Psoas muscle (tissue), 8 donors: ENCODE measurements around the gene MTRF1L. TPM values are rescaled to one million over a fixed set of nuclear protein-coding genes. Genes with fewer than 3 reads are reported as not detected.

Experiments
- ATAC-seq, 4 donors: fragments of 200-7000 bp; cut with Tn5 transposase; one replicate each; pipeline ENCODE4 v1.9.1; 2020; ENCODE audit warnings: moderate library complexity in 3 of 4, mild to moderate bottlenecking in 2 of 4
- DNase-seq, 2 donors: peaks; one replicate each; pipeline ENCODE4 v3.0.0-alpha.2; 2020
- H3K27ac ChIP-seq: fragments of 200-600 bp; one replicate; pipeline ENCODE4 v1.8.0; 2022
- H3K27me3 ChIP-seq, 3 donors: fragments of 200-600 bp in 1 of 3; one replicate each; pipeline versions ENCODE4 v1.6.1 to v1.8.0; 2013 to 2022; ENCODE audit warnings: low read length in 2 of 3, mild to moderate bottlenecking in 2 of 3, moderate library complexity in 1 of 3; ENCODE audit not compliant: insufficient read depth in 3 of 3
- H3K36me3 ChIP-seq, 2 donors: fragments of 200-600 bp in 1 of 2; one replicate each; pipeline versions ENCODE4 v1.6.1 to v1.8.0; 2013 to 2022; ENCODE audit warnings: low read depth in 1 of 2, mild to moderate bottlenecking in 1 of 2, moderate library complexity in 1 of 2; ENCODE audit not compliant: insufficient read depth in 1 of 2
- H3K4me1 ChIP-seq: fragments of 200-600 bp; one replicate; pipeline ENCODE4 v1.8.0; 2022
- H3K4me3 ChIP-seq: fragments of 200-600 bp; one replicate; pipeline ENCODE4 v1.8.0; 2022; ENCODE audit warnings: mild to moderate bottlenecking
- H3K9me3 ChIP-seq: fragments of 200-600 bp; one replicate; pipeline ENCODE4 v1.8.0; 2022
- WGBS, 3 donors: extraction: QIAGEN DNeasy Blood & Tissue Kit; methylation state at CpG; one replicate each; pipeline versions ENCODE4 v1.1.6 to v1.1.7; 2013; 5-methylcytosine and 5-hydroxymethylcytosine counted together
- intact Hi-C, 2 donors: fragments of 100-400 bp; cut with DNase I; formaldehyde crosslinking; loops; one replicate each; pipeline versions ENCODE4 v1.11.0 to v1.14.2; 2022
- polyA plus RNA-seq, 3 donors: library from polyadenylated mRNA; stranded (reverse); fragments of 200-250 nt; gene quantifications; one replicate each; pipeline ENCODE4 v1.2.3, GENCODE V29; 2013
- total RNA-seq, 4 donors: library from RNA; stranded (reverse); fragmentation: NEBNext Ultra II Directional in 2 of 4; extraction: Animal tissue kit (Norgen Biotek cat#: 25700) in 2 of 4; gene quantifications; one replicate each; pipeline versions ENCODE4 v1.2.1 to v1.2.4, GENCODE V29; 2021 to 2023
- TF ChIP-seq, protein P1 (sequence below): fragments of 200-600 bp; IDR thresholded peaks from one replicate; pipeline ENCODE4 v1.8.0; 2022; ENCODE audit warnings: antibody characterized with exemption
- donor health status: healthy with polysubstance abuse.
- donor health status: DM: no; HTN: no; CAD: no; lungs with moderate emphysema.
- donor health status: Bipolar disorder and iron deficiency.
- donor health status: healthy.
- donor health status: DM: yes; HTN: yes; CAD: no.
- donor health status: DM: no; HTN: no; CAD: no.
- donor health status: DM: no; HTN: no; CAD: no.
- donor health status: DM: yes; HTN: yes; CAD: no.

The MTRF1L gene
- total and polyA plus RNA-seq, 7 donors: 20.3 to 55.9 (median 28.9) TPM

DNA sequence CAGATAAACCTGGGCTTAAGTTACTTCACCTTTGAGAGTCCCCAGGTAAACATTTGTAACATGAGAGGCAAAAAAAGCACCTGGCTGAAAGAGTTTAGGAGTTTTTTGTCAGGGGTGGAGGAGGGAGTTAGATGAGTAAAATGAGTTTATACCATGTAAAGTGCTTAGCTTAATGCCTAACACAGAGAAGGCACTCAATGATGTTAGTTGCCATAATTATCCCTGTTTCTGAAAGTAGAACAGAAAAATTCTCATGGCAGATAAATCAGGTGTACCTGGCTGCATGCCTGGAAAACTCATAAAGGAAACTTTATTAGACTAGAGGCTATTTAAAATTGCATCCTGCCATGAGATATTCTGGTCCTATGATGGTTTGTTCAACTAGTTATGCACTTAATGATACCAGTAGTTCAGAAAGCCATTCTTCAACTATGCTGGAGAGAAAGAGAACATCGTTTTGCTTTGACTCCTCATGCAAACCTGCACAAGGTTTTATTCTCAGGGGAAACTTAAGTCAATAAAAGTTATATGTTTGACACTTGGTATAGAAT is 60.1 kb downstream of the MTRF1L start:
- ATAC-seq (no peak), DNase-seq (no peak)
- Histone ChIP-seq H3K9me3 (no peaks in the 10 kb centered on the region), H3K36me3 (no peaks in the 10 kb centered on the region), H3K27ac (no peak overlapping the region), H3K27me3 (peaks cover 0 to 5% (median 0%) of the 10 kb centered on the region in 3 donors), H3K4me3 (no peak overlapping the region), H3K4me1 (peaks cover 5% of the 10 kb centered on the region)
- intact Hi-C loops: loop anchor here in 1 of 2 donors (10.0 kb wide), 1 partner anchor 388 kb away; no protein-coding TSS in a partner anchor
- TF ChIP-seq, protein P1, sequence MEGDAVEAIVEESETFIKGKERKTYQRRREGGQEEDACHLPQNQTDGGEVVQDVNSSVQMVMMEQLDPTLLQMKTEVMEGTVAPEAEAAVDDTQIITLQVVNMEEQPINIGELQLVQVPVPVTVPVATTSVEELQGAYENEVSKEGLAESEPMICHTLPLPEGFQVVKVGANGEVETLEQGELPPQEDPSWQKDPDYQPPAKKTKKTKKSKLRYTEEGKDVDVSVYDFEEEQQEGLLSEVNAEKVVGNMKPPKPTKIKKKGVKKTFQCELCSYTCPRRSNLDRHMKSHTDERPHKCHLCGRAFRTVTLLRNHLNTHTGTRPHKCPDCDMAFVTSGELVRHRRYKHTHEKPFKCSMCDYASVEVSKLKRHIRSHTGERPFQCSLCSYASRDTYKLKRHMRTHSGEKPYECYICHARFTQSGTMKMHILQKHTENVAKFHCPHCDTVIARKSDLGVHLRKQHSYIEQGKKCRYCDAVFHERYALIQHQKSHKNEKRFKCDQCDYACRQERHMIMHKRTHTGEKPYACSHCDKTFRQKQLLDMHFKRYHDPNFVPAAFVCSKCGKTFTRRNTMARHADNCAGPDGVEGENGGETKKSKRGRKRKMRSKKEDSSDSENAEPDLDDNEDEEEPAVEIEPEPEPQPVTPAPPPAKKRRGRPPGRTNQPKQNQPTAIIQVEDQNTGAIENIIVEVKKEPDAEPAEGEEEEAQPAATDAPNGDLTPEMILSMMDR: no peak
- 43 to 52% (median 47%) methylated on average over 1 of the region's 1 CpG for WGBS, 3 donors

DNA sequence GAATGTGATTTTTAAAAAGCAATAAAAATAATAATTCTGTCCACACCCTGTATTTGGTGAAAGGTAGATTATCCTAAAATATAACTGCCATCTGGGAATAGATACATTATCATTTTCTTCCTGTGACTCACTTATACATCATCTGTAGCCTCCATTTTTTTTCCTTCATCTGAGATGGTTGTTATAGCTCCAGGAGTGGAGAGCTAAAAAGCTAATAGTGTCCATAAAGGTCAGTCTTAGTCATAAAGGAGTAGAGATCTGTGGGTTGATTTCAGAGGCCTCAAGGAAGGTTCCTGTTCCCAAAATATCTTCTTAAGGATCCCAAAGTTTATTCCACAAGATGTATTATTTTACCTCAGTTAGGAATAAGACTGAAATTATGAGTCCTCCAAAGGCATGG is 60.8 kb downstream of the MTRF1L start:
- no peaks in the 10 kb centered on the region for H3K36me3 ChIP-seq
- TF ChIP-seq, protein P1: no peak
- H3K27me3 ChIP-seq: peaks cover 0 to 5% (median 0%) of the 10 kb centered on the region in 3 donors
- intact Hi-C loops: loop anchor here in 1 of 2 donors (10.0 kb wide), 1 partner anchor 387 kb away; no protein-coding TSS in a partner anchor
- H3K4me3 ChIP-seq: no peak overlapping the region
- peaks cover 3% of the 10 kb centered on the region for H3K4me1 ChIP-seq
- ATAC-seq (no peak), DNase-seq (no peak)
- no peak overlapping the region for H3K27ac ChIP-seq
- H3K9me3 ChIP-seq: no peaks in the 10 kb centered on the region

Other genes starting within 250 kb of the MTRF1L start
- gene FBXO5, start 19.7 kb downstream of the MTRF1L start, total RNA-seq: 1 to 10 TPM; 1.1 to 1.9 (median 1.5) TPM
- 1 to 10 TPM in 1 of 3 donors, under 1 TPM in 2; 0.76 to 1.3 (median 0.86) TPM for gene FBXO5, start 19.7 kb downstream of the MTRF1L start, polyA plus RNA-seq
- gene RGS17, start 128.6 kb upstream of the MTRF1L start, total RNA-seq: under 1 TPM in 2 of 4 donors, not detected in 2; 0.05 to 0.26 TPM
- under 1 TPM in 2 of 3 donors, not detected in 1; 0.01 to 0.27 TPM for gene RGS17, start 128.6 kb upstream of the MTRF1L start, polyA plus RNA-seq